HepG2 (cell line): ENCODE measurements around the gene ISCA1.

Experiments
- EP300 ChIP-seq, 3 experiments: sonication (generic) in 1 of 3; formaldehyde crosslinking in 1 of 3; IDR thresholded peaks; 2 replicates each; pipeline versions ENCODE4 v1.5.1 to v1.6.1; 2011 to 2020; ENCODE audit warnings: low read depth in 2 of 3, low read length in 2 of 3, borderline replicate concordance in 1 of 3, improper control_type of control experiment in 1 of 3, mild to moderate bottlenecking in 1 of 3, missing genetic modification reagents in 1 of 3, moderate library complexity in 1 of 3
- MEIS2 ChIP-seq: sonication (generic); formaldehyde crosslinking; IDR thresholded peaks from 2 replicates; pipeline ENCODE4 v1.9.0; 2021; ENCODE audit warnings: mild to moderate bottlenecking, missing genetic modification reagents
- NR2F6 ChIP-seq, 2 experiments: IDR thresholded peaks; 2 replicates each; pipeline ENCODE4 v1.6.1; 2016; ENCODE audit warnings: antibody characterized with exemption in 1 of 2, mild to moderate bottlenecking in 1 of 2
- RAD21 ChIP-seq: fragments of 450-650 bp; formaldehyde crosslinking; IDR thresholded peaks from 2 replicates; pipeline ENCODE4 v1.5.0; 2020; ENCODE audit warnings: mild to moderate bottlenecking
- ZNF672 ChIP-seq: sonication (generic); formaldehyde crosslinking; IDR thresholded peaks from 2 replicates; pipeline ENCODE4 v1.8.1; 2022; ENCODE audit warnings: missing genetic modification reagents
- ZNF770 ChIP-seq: sonication (generic); formaldehyde crosslinking; IDR thresholded peaks from 2 replicates; pipeline ENCODE4 v1.5.0; 2020; ENCODE audit warnings: mild to moderate bottlenecking, missing genetic modification reagents

GRCh38 chr9:86219606-86220005 is 62.7 kb downstream of the ISCA1 start:
- no peak for TF ChIP-seq MEIS2 (CRISPR knock-in tag)
- no peak for TF ChIP-seq ZNF672 (CRISPR knock-in tag)
- no peak for TF ChIP-seq EP300 (IDR thresholded peaks at IDR 0.05; ENCODE audit: low read depth in 2 of 2, low read length in 2 of 2)
- TF ChIP-seq EP300 (CRISPR knock-in tag; IDR thresholded peaks at IDR 0.05; ENCODE audit: borderline replicate concordance) = no peak
- TF ChIP-seq NR2F6 (IDR thresholded peaks at IDR 0.05) = no peak
- TF ChIP-seq NR2F6 (CRISPR knock-in tag; IDR thresholded peaks at IDR 0.05) = no peak
- TF ChIP-seq RAD21 (CRISPR knock-in tag) = no peak
- no peak for TF ChIP-seq ZNF770 (CRISPR knock-in tag)
